HG02763 (cell line): ENCODE data around the gene CHEK1.
"Not testable (repeated sequence)": the region's sequence is repeated elsewhere in the genome, so short reads cannot be mapped to it uniquely, and the experiment has no call there.

Source experiments
- ATAC-seq: cut with Tn5 transposase; IDR thresholded peaks from one replicate; pipeline ENCODE4 v1.9.1; 2021; ENCODE audit warnings: mild to moderate bottlenecking, moderate library complexity; ENCODE audit not compliant: unreplicated experiment

CHEK1 gene

GRCh38 chr11:125690006-125690405 is 65.0 kb downstream of the CHEK1 start:
- no peak for ATAC-seq

- ATAC-seq, result no peak
These were observed 67.9 kb downstream of the CHEK1 start for GRCh38 chr11:125692887-125693286.

GRCh38 chr11:125694951-125695350 is 70.0 kb downstream of the CHEK1 start:
- no peak for ATAC-seq

- no peak for ATAC-seq
These were observed 76.2 kb downstream of the CHEK1 start for GRCh38 chr11:125701018-125701610.

- no peak for ATAC-seq
These were observed 77.1 kb downstream of the CHEK1 start for GRCh38 chr11:125701858-125702621.

GRCh38 chr11:125704686-125705085 is 79.7 kb downstream of the CHEK1 start:
- ATAC-seq, result not testable (repeated sequence)

GRCh38 chr11:125720781-125721180 is 95.8 kb downstream of the CHEK1 start:
- no peak for ATAC-seq

- no peak for ATAC-seq
These were observed 99.2 kb downstream of the CHEK1 start for GRCh38 chr11:125724125-125724524.
